Kidney epithelial cell (primary cell): ENCODE measurements around the gene JAK1. TPM values are rescaled to one million over a fixed set of nuclear protein-coding genes. Genes with fewer than 3 reads are reported as not detected.

ENCODE experiments used
- DNase-seq: peaks from one replicate; pipeline ENCODE4 v3.0.0-alpha.2; 2010; ENCODE audit warnings: low read depth
- H3K27me3 ChIP-seq: 2 replicates; pipeline ENCODE4 v1.6.0; 2011; ENCODE audit warnings: low read length; ENCODE audit not compliant: control insufficient read depth, insufficient read depth
- H3K36me3 ChIP-seq: 2 replicates; pipeline ENCODE4 v1.5.1; 2011; ENCODE audit warnings: low read length; ENCODE audit not compliant: control insufficient read depth, insufficient read depth
- H3K4me3 ChIP-seq: 2 replicates; pipeline ENCODE4 v1.5.1; 2011; ENCODE audit warnings: low read depth, mild to moderate bottlenecking, control low read depth, low read length
- CTCF ChIP-seq: IDR thresholded peaks from 2 replicates; pipeline ENCODE4 v1.5.1; 2011; ENCODE audit warnings: mild to moderate bottlenecking, moderate library complexity, low read length, control low read depth, inconsistent platforms; ENCODE audit not compliant: insufficient read depth, poor library complexity, severe bottlenecking
- total RNA-seq: library from RNA; depleted of rRNA; stranded (reverse); fragments of >200 nt; gene quantifications from 2 replicates; pipeline ENCODE4 v1.2.3, GENCODE V29; 2015

JAK1 gene
- total RNA-seq, 1 donor from 2014 or later = 138 TPM

- no peak for DNase-seq
- TF ChIP-seq CTCF = no peak
- H3K27me3 ChIP-seq = no peaks in the 10 kb centered on the region
- H3K4me3 ChIP-seq = no peak overlapping the region
- peaks cover 4% of the 10 kb centered on the region for H3K36me3 ChIP-seq
Measured at GRCh38 chr1:64874666-64875065, 91.7 kb downstream of the JAK1 start.

- no peaks in the 10 kb centered on the region for H3K27me3 ChIP-seq
- peaks cover 5% of the 10 kb centered on the region for H3K36me3 ChIP-seq
- TF ChIP-seq CTCF = no peak
Measured at GRCh38 chr1:64873576-64873975, 92.8 kb downstream of the JAK1 start.

GRCh38 chr1:64872067-64872466 is 94.3 kb downstream of the JAK1 start:
- peaks cover 5% of the 10 kb centered on the region for H3K36me3 ChIP-seq
- TF ChIP-seq CTCF = no peak
- DNase-seq = no peak
- H3K4me3 ChIP-seq = no peak overlapping the region
- H3K27me3 ChIP-seq = no peaks in the 10 kb centered on the region

More at GRCh38 chr1:64873576-64873975, 92.8 kb downstream of the JAK1 start:
- no peak for DNase-seq
- H3K4me3 ChIP-seq = no peak overlapping the region

- Histone ChIP-seq H3K27me3 (no peaks in the 10 kb centered on the region), H3K4me3 (no peak overlapping the region), H3K36me3 (peaks cover 5% of the 10 kb centered on the region)
- no peak for TF ChIP-seq CTCF
- DNase-seq = no peak
Measured at GRCh38 chr1:64871256-64871655, 95.1 kb downstream of the JAK1 start.

GRCh38 chr1:64867266-64867665 is 99.1 kb downstream of the JAK1 start:
- H3K27me3 ChIP-seq = no peaks in the 10 kb centered on the region
- no peak for TF ChIP-seq CTCF
- no peak overlapping the region for H3K4me3 ChIP-seq
- H3K36me3 ChIP-seq = peaks cover 4% of the 10 kb centered on the region
- DNase-seq = no peak

GRCh38 chr1:64866689-64867088 is 99.7 kb downstream of the JAK1 start:
- Histone ChIP-seq H3K4me3 (no peak overlapping the region), H3K36me3 (peaks cover 4% of the 10 kb centered on the region), H3K27me3 (no peaks in the 10 kb centered on the region)
- no peak for DNase-seq
- no peak for TF ChIP-seq CTCF
